Measurements from ENCODE around the gene PEX11B. TPM values are rescaled to one million over a fixed set of nuclear protein-coding genes. Genes with fewer than 3 reads are reported as not detected.
"Not testable (repeated sequence)": the region's sequence is repeated elsewhere in the genome, so short reads cannot be mapped to it uniquely, and the experiment has no call there.

The PEX11B gene
- total RNA-seq, 2 donors from 2014 or later, result 19.8 to 24.4 TPM

DNA sequence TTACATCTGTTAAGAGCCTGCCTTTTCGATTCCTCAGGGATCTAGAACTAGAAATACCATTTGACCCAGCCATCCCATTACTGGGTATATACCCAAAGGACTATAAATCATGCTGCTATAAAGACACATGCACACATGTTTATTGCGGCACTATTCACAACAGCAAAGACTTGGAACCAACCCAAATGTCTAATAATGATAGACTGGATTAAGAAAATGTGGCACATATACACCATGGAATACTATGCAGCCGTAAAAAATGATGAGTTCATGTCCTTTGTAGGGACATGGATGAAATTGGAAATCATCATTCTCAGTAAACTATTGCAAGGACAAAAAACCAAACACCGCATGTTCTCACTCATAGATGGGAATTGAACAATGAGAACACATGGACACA is 1.8 kb upstream of the PEX11B start:
- intact Hi-C loops (cut with DNase I); DNase-seq (ENCODE audit: low spot score): not testable (repeated sequence)

DNA sequence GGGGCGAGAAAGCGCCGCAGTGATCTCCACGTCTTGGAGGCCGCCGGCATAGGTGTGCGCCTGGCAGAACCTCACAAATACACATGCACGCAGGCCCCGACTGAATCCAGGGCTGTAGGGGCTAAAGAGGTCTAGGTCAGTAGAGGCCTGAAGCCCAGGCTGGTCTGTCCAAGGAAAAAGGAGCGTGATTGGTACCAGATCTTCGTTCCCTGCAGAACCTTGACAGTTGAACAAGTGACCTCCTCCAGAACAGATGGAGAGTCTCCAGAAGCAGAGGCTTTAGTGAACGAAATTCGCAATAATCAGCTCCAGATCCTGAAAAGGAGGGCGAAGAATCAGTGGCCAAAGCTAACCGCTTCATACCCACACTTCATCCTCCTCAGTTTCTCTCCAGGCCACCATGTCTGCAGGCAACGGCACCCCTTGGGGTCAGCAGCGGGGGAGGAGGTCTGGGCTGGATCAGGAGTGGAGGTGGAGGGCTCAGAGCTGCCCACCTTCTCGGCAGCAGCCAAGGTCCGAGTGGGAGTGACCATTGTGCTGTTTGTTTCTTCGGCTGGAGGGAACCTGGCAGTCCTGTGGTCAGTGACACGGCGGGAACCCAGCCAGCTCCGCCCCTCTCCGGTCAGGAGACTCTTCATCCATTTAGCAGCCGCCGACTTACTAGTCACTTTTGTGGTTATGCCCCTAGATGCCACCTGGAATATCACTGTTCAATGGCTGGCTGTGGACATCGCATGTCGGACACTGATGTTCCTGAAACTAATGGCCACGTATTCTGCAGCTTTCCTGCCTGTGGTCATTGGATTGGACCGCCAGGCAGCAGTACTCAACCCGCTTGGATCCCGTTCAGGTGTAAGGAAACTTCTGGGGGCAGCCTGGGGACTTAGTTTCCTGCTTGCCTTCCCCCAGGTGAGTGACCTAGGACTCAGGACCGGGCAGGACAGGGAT is 749 bp upstream of the PEX11B start:
- intact Hi-C loops (cut with DNase I), result loop anchor here in 1 of 2 donors (5.0 to 10.0 kb wide), 2 partner anchors 43 to 64 kb away; partner anchors contain the start of genes ANKRD34A, PIAS3 and POLR3GL
- peak; percentile 86 for DNase-seq (ENCODE audit: low spot score)

- intact Hi-C loops (cut with DNase I), result loop anchor here in 1 of 2 donors (5.0 to 10.0 kb wide), 2 partner anchors 45 to 63 kb away; partner anchors contain the start of genes ANKRD34A, PIAS3 and POLR3GL
These were observed 922 bp downstream of the PEX11B start for GRCh38 chr1:145917595-145917994.

DNA sequence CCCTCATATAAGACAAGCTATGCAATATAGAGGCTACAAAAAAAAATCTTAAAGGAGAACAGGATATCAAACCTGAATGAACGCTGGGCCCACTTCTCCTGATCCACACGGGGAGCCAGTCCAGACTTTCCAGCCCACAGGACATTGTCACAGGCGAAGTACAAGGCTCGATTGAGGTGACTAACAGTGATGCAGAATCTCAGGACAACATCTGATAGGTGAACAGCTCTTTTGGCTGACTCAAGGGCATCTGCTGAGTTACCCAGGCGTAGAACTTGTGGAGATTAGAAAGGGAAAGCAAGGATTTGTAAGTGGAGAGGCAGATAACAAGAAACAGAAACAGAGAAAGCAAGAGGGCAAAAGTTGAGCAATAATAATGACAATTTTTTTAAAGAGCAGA is 1.8 kb downstream of the PEX11B start:
- intact Hi-C loops (cut with DNase I), result loop anchor here in 1 of 2 donors (5.0 to 10.0 kb wide), 2 partner anchors 46 to 62 kb away; partner anchors contain the start of genes ANKRD34A, PIAS3 and POLR3GL
- DNase-seq (ENCODE audit: low spot score), result no peak

More at GRCh38 chr1:145917595-145917994, 922 bp downstream of the PEX11B start:
- DNase-seq (ENCODE audit: low spot score), result no peak

DNA sequence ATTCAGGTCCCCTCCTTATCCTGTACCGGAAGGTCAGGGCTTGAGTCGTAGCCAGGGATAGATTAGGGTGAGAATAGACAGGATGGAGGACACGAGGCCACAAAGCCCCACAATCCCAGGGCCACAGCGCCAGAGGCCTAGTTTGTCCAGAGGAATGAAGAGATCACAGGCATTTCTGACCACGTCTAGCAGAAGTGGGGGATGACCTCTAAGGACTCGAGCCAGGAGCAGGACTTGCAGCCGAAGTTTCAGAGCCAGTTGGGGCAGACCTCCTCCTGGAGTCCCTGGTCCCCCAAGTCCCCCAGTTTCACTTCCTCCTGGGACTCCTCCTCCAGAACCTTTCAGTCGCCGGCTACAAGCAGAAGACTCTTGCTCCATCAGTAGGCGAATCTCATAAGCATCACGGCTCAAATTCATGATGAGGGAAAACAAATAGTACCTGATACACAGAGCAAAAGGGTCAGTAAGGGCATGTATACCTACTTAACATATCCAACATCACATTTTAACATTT is 6.3 kb downstream of the PEX11B start:
- intact Hi-C loops (cut with DNase I), result loop anchor here in 1 of 2 donors (10.0 kb wide), 1 partner anchor 57 kb away; the partner anchor contains the start of gene PIAS3
- no peak for DNase-seq (ENCODE audit: low spot score)

- intact Hi-C loops (cut with DNase I), result no loop called here
These were observed 9.9 kb downstream of the PEX11B start for GRCh38 chr1:145908653-145909052.

GRCh38 chr1:145906954-145907753 is 11.4 kb downstream of the PEX11B start:
- DNase-seq (ENCODE audit: low spot score), result peak; percentile 52
- intact Hi-C loops (cut with DNase I), result no loop called here

More at GRCh38 chr1:145908653-145909052, 9.9 kb downstream of the PEX11B start:
- no peak for DNase-seq (ENCODE audit: low spot score)

DNA sequence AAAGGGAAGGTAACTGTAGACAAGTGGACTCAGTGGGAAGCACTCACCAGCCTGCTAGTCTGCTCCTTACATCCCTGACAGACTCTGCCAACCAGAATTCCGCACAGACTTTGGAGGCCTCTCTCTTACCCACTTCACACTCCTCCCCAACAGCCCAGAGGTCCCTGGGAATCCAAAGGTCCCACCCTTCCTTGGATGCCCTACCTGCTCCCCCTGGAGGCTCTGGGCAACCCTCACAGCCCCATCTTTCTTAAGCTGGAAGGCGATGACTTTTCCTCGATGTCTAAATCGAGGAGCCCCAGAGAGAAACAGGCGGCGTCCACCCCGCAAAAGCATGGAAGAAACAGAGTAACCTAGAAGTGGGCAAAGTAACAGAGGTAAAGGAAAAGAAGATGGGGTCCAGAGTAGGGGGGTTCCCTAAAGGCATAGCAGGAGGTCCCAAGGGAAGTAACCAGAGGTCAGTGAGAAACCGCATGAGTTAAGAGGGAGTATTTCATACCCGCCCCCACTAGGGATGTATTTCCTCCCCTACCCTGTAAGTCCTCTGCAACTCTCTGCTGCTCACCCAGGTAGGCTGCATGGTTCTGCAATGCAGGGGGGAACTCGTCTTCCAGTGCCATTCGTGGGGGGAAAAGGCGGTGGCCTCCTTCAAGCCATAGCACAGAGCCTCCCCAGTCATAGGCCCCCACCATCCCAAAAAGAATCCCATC is 17.1 kb downstream of the PEX11B start:
- intact Hi-C loops (cut with DNase I), result no loop called here
- DNase-seq (ENCODE audit: low spot score), result no peak

DNA sequence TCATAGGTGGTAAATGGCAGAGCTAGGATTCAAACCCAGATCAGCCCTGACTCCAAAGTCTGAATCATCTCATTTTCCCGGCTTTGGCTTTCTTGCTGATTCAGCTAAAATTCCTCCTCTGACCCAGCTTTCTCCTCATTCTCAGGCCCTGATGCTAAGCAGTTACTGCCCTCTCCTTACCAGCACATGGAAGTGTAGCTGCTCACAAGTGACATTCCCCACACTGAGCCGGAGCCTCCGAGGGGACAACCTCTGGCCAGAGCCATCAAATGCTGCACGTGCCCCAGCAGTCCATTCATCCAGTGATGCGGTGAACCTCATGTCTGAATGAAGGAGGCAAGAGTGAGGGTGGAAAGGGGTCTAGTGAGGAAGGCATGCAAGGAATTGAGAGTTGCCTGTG is 19.8 kb downstream of the PEX11B start:
- no peak for DNase-seq (ENCODE audit: low spot score)
- intact Hi-C loops (cut with DNase I), result no loop called here

DNA sequence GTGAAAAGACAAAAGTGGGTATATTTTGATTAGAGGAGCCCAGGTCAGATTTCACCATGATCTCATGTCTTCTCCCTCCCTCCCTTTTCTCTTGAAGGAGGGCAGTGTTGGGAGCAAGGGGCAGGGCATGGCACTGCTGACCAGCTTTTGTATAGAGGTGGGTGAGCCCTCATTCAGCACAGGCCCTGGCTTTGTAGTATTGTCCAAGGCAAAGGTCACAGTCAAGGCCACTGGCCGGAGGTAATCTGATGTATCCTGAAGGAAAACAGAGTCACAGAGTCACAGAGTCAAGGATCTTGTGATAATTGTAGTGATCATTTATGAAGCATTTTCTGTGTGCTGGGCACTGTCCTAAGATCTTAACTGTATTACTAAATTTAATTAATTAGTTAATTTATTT is 20.5 kb downstream of the PEX11B start:
- intact Hi-C loops (cut with DNase I), result no loop called here
- DNase-seq (ENCODE audit: low spot score), result no peak

DNA sequence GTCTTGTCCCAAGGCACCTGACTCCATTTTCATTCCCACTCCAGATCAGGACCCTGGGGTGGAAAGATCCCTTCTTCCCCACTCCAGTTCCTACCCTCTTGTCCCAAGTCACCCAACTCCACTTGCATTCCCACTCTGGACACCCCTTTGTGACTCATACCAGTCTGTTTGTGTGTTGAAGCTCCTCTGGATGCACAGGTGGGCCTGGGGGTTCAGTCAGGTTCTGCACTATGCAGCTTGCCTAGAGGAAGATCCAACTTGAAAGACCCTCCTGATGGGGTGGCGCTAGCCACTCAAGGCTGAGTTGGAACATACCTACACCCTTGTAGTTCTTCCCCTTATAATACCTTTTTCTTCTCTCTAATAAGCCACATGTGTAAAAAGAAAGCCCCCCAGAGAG is 23.0 kb downstream of the PEX11B start:
- intact Hi-C loops (cut with DNase I), result no loop called here
- DNase-seq (ENCODE audit: low spot score), result no peak

DNA sequence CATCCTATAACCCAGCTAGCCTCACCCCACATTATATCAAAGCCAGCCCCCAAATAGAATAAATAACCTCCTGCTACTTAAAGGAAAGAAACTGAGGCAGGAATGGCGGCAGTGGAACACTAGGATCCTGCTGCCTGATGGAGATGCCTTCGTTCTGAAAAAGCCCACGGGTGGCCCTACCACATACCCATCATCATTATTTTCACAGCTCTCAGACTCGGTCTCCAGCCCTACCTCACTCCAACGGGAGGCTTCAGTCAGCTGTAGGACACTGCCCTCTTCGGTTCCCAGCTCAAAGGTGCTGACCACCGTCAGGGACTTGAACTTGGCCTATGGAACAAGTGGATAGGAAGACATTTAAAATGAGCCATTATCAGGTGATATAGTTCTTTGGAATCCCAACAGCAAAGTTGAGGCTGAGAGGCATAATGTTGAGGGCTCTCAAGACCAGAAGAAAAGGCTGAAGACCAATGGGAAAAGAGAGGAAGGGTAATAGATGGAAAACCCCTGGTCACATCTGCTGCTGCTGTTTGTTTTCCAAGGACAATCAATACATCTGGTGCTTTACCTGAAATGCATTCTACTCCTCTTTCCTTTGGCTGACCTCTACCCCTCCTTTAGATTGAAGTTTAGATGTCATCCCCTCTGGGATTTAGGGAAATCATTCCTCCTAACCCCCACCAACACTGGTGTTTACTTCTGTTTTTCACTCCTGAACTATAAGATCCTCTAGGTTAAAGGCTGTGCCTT is 25.0 kb downstream of the PEX11B start:
- DNase-seq (ENCODE audit: low spot score), result no peak
- intact Hi-C loops (cut with DNase I), result no loop called here

GRCh38 chr1:145892486-145893087 is 25.9 kb downstream of the PEX11B start:
- intact Hi-C loops (cut with DNase I), result no loop called here
- no peak for DNase-seq (ENCODE audit: low spot score)

GRCh38 chr1:145891587-145892485 is 26.7 kb downstream of the PEX11B start:
- intact Hi-C loops (cut with DNase I), result no loop called here

GRCh38 chr1:145891143-145891542 is 27.4 kb downstream of the PEX11B start:
- intact Hi-C loops (cut with DNase I), result no loop called here
- DNase-seq (ENCODE audit: low spot score), result no peak

More at GRCh38 chr1:145891587-145892485, 26.7 kb downstream of the PEX11B start:
- peak; percentile 95 for DNase-seq (ENCODE audit: low spot score)

GRCh38 chr1:145889722-145890121 is 28.8 kb downstream of the PEX11B start:
- intact Hi-C loops (cut with DNase I), result loop anchor here in 1 of 2 donors (10.0 kb wide), 1 partner anchor 125 kb away; no protein-coding TSS in a partner anchor
- DNase-seq (ENCODE audit: low spot score), result no peak

- intact Hi-C loops (cut with DNase I), result loop anchor here in 1 of 2 donors (10.0 kb wide), 1 partner anchor 127 kb away; no protein-coding TSS in a partner anchor
- DNase-seq (ENCODE audit: low spot score), result no peak
These were observed 30.9 kb downstream of the PEX11B start for GRCh38 chr1:145887631-145888030.

All from posterior vena cava (tissue), 2 donors.